SIG-M5 treated with dmso at 0.1 percent for 504 hours (cell line): ENCODE measurements around the gene WNK2.

Experiments
- DNase-seq: peaks from one replicate; lab custom pipeline; 2025; ENCODE audit not compliant: unreplicated experiment; lab: John Stamatoyannopoulos, UW

WNK2 gene

GRCh38 chr9:93291536-93292287, 107.8 kb downstream of the WNK2 start:
- no peak for DNase-seq

GRCh38 chr9:93292288-93292615, 108.3 kb downstream of the WNK2 start:
- DNase-seq = no peak

- DNase-seq = no peak
Measured at GRCh38 chr9:93292664-93293328, 108.9 kb downstream of the WNK2 start.

- DNase-seq = no peak
Measured at GRCh38 chr9:93294011-93294410, 110.1 kb downstream of the WNK2 start.

- no peak for DNase-seq
Measured at GRCh38 chr9:93295031-93295430, 111.1 kb downstream of the WNK2 start.

GRCh38 chr9:93295456-93296076, 111.6 kb downstream of the WNK2 start:
- no peak for DNase-seq

- DNase-seq = no peak
Measured at GRCh38 chr9:93296889-93297480, 113.0 kb downstream of the WNK2 start.

- DNase-seq = no peak
Measured at GRCh38 chr9:93297659-93298497, 113.9 kb downstream of the WNK2 start.

- DNase-seq = no peak
Measured at GRCh38 chr9:93298498-93299417, 114.8 kb downstream of the WNK2 start.

GRCh38 chr9:93299418-93300174, 115.7 kb downstream of the WNK2 start:
- DNase-seq = no peak

- DNase-seq = no peak
Measured at GRCh38 chr9:93300175-93300572, 116.2 kb downstream of the WNK2 start.

GRCh38 chr9:93300585-93301081, 116.7 kb downstream of the WNK2 start:
- no peak for DNase-seq

GRCh38 chr9:93301291-93301811, 117.4 kb downstream of the WNK2 start:
- DNase-seq = no peak

GRCh38 chr9:93301911-93302541, 118.1 kb downstream of the WNK2 start:
- DNase-seq = peak; percentile 8

GRCh38 chr9:93302586-93303257, 118.8 kb downstream of the WNK2 start:
- peak; percentile 51 for DNase-seq

- no peak for DNase-seq
Measured at GRCh38 chr9:93303258-93303771, 119.4 kb downstream of the WNK2 start.

- no peak for DNase-seq
Measured at GRCh38 chr9:93303806-93304573, 120.1 kb downstream of the WNK2 start.
